Neural progenitor cell (in vitro differentiated cells): Measurements from ENCODE around the gene POLR1G. TPM values are rescaled to one million over a fixed set of nuclear protein-coding genes. Genes with fewer than 3 reads are reported as not detected.

Experiments
- DNase-seq: peaks from one replicate; pipeline ENCODE4 v3.0.0-alpha.2; 2016; ENCODE audit warnings: low spot score
- H2AFZ ChIP-seq: fragments of 200-600 bp; sonication (generic); replicated peaks from 2 replicates; pipeline ENCODE4 v1.6.1; 2016; ENCODE audit warnings: antibody characterized with exemption
- H3F3A ChIP-seq: fragments of 200-600 bp; sonication (generic); 2 replicates; pipeline ENCODE4 v1.6.1; 2016; ENCODE audit warnings: antibody characterized with exemption, low read depth
- H3K27ac ChIP-seq: fragments of 200-600 bp; sonication (generic); 2 replicates; pipeline ENCODE4 v1.5.1; 2016; ENCODE audit warnings: mild to moderate bottlenecking
- H3K27me3 ChIP-seq: fragments of 200-600 bp; sonication (generic); 2 replicates; pipeline ENCODE4 v1.6.1; 2016; ENCODE audit warnings: mild to moderate bottlenecking, moderate library complexity
- H3K36me3 ChIP-seq: fragments of 200-600 bp; sonication (generic); 2 replicates; pipeline ENCODE4 v1.5.1; 2016
- H3K4me1 ChIP-seq: fragments of 200-600 bp; sonication (generic); 2 replicates; pipeline ENCODE4 v1.6.1; 2016; ENCODE audit warnings: mixed run types
- H3K4me2 ChIP-seq: fragments of 200-600 bp; sonication (generic); 2 replicates; pipeline ENCODE4 v1.6.1; 2016
- H3K4me3 ChIP-seq: fragments of 200-600 bp; sonication (generic); 2 replicates; pipeline ENCODE4 v1.5.1; 2016
- H3K79me2 ChIP-seq: fragments of 200-600 bp; sonication (generic); 2 replicates; pipeline ENCODE4 v1.6.1; 2016; ENCODE audit warnings: low read depth
- H3K9ac ChIP-seq: fragments of 200-600 bp; sonication (generic); 2 replicates; pipeline ENCODE4 v1.6.1; 2016
- H3K9me3 ChIP-seq: fragments of 200-600 bp; sonication (generic); 2 replicates; pipeline ENCODE4 v1.5.1; 2016; ENCODE audit warnings: low read depth
- H4K20me1 ChIP-seq: fragments of 200-600 bp; sonication (generic); 2 replicates; pipeline ENCODE4 v1.6.1; 2016; ENCODE audit warnings: low read depth
- H3K27ac Mint-ChIP-seq: 3 replicates; pipeline ENCODE4 v1.8.0; 2021; ENCODE audit warnings: mixed read lengths
- H3K27me3 Mint-ChIP-seq: 2 replicates; pipeline ENCODE4 v1.8.0; 2022; ENCODE audit warnings: low read depth, mild to moderate bottlenecking, inconsistent platforms, moderate library complexity, mixed read lengths; ENCODE audit not compliant: insufficient read depth
- H3K36me3 Mint-ChIP-seq: 3 replicates; pipeline ENCODE4 v1.8.0; 2021; ENCODE audit warnings: mixed read lengths
- H3K4me1 Mint-ChIP-seq: 3 replicates; pipeline ENCODE4 v1.8.0; 2021; ENCODE audit warnings: mixed read lengths
- H3K4me3 Mint-ChIP-seq: 3 replicates; pipeline ENCODE4 v1.8.0; 2021; ENCODE audit warnings: mild to moderate bottlenecking, moderate library complexity, mixed read lengths
- H3K9me3 Mint-ChIP-seq: 3 replicates; pipeline ENCODE4 v1.8.0; 2020; ENCODE audit warnings: mixed read lengths
- EZH2 ChIP-seq: fragments of 200-600 bp; sonication (generic); IDR thresholded peaks from 2 replicates; pipeline ENCODE4 v1.6.1; 2017; ENCODE audit warnings: antibody characterized with exemption, mild to moderate bottlenecking, moderate library complexity
- EZH2phosphoT487 ChIP-seq: fragments of 200-600 bp; sonication (generic); IDR thresholded peaks from 2 replicates; pipeline ENCODE4 v1.6.1; 2017; ENCODE audit warnings: antibody characterized with exemption
- total RNA-seq: library from RNA; depleted of rRNA; stranded (reverse); fragments of >200 nt; gene quantifications from 2 replicates; pipeline ENCODE4 v1.2.3, GENCODE V29; 2015; ENCODE audit warnings: low replicate concordance
- TF ChIP-seq, protein P1 (sequence below): fragments of 200-600 bp; sonication (generic); IDR thresholded peaks from 2 replicates; pipeline ENCODE4 v1.5.1; 2017; ENCODE audit warnings: antibody characterized with exemption, mild to moderate bottlenecking

Gene POLR1G
- total RNA-seq, 1 donor from 2014 or later, result 6.8 TPM

GRCh38 chr19:45363861-45364459 is 42.5 kb upstream of the POLR1G start:
- Histone ChIP-seq H3F3A (peaks cover 3% of the 10 kb centered on the region), H3K27ac (no peak overlapping the region), H3K9me3 (no peaks in the 10 kb centered on the region), H3K27me3 (no peaks in the 10 kb centered on the region), H3K4me3 (no peak overlapping the region), H2AFZ (no peak overlapping the region), H3K36me3 (no peaks in the 10 kb centered on the region), H3K4me2 (no peak overlapping the region), H3K79me2 (peaks cover 12% of the 10 kb centered on the region), H3K4me1 (no peaks in the 10 kb centered on the region), H3K9ac (no peak overlapping the region), H4K20me1 (peaks cover 16% of the 10 kb centered on the region)
- H3K27ac Mint-ChIP-seq, result no peak overlapping the region
- peaks cover 12% of the 10 kb centered on the region for H3K36me3 Mint-ChIP-seq
- H3K4me3 Mint-ChIP-seq, result no peak overlapping the region
- DNase-seq, result no peak
- TF ChIP-seq EZH2phosphoT487 (no peak), EZH2 (no peak)
- TF ChIP-seq, protein P1, sequence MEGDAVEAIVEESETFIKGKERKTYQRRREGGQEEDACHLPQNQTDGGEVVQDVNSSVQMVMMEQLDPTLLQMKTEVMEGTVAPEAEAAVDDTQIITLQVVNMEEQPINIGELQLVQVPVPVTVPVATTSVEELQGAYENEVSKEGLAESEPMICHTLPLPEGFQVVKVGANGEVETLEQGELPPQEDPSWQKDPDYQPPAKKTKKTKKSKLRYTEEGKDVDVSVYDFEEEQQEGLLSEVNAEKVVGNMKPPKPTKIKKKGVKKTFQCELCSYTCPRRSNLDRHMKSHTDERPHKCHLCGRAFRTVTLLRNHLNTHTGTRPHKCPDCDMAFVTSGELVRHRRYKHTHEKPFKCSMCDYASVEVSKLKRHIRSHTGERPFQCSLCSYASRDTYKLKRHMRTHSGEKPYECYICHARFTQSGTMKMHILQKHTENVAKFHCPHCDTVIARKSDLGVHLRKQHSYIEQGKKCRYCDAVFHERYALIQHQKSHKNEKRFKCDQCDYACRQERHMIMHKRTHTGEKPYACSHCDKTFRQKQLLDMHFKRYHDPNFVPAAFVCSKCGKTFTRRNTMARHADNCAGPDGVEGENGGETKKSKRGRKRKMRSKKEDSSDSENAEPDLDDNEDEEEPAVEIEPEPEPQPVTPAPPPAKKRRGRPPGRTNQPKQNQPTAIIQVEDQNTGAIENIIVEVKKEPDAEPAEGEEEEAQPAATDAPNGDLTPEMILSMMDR, result no peak
- H3K9me3 Mint-ChIP-seq, result no peaks in the 10 kb centered on the region
- peaks cover 7% of the 10 kb centered on the region for H3K4me1 Mint-ChIP-seq
- no peaks in the 10 kb centered on the region for H3K27me3 Mint-ChIP-seq

- Histone ChIP-seq H3K4me1 (no peaks in the 10 kb centered on the region), H3K27me3 (no peaks in the 10 kb centered on the region), H3K9me3 (no peaks in the 10 kb centered on the region), H4K20me1 (peaks cover 23% of the 10 kb centered on the region), H3K79me2 (peaks cover 19% of the 10 kb centered on the region), H3K27ac (no peak overlapping the region), H3F3A (peaks cover 10% of the 10 kb centered on the region), H2AFZ (no peak overlapping the region), H3K4me3 (no peak overlapping the region), H3K36me3 (no peaks in the 10 kb centered on the region), H3K9ac (no peak overlapping the region), H3K4me2 (no peak overlapping the region)
- Mint-ChIP-seq H3K27me3 (no peaks in the 10 kb centered on the region), H3K9me3 (no peaks in the 10 kb centered on the region), H3K36me3 (peaks cover 9% of the 10 kb centered on the region), H3K27ac (no peak overlapping the region), H3K4me1 (peaks cover 10% of the 10 kb centered on the region), H3K4me3 (no peak overlapping the region)
- TF ChIP-seq EZH2, result no peak
- TF ChIP-seq, protein P1, result no peak
- TF ChIP-seq EZH2phosphoT487, result no peak
- DNase-seq, result no peak
Observed at GRCh38 chr19:45364696-45365095, 41.7 kb upstream of the POLR1G start.

DNA sequence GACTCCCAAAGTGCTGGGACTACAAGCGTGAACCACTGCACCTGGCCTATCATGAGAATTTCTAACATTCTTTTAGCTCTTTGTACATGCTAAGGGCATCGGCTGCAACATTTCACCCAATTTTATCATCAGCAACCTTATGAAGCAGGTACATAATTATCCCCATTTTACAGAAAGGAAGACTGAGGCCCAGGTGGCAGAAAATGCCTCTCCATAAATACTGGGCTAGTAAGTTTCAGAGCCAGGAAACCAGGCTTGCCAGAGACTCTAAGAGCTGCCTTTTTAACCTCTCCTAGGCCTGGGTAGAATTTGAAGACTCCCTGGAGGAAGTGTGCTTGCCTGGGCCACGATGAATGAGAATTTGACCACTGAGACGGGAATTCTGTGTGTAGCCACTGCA is 38.3 kb upstream of the POLR1G start:
- Histone ChIP-seq H3K4me2 (no peak overlapping the region), H3K4me1 (peaks cover 9% of the 10 kb centered on the region), H3K9me3 (no peaks in the 10 kb centered on the region), H3F3A (peaks cover 23% of the 10 kb centered on the region), H3K4me3 (no peak overlapping the region), H3K79me2 (peaks cover 23% of the 10 kb centered on the region), H3K27ac (no peak overlapping the region), H3K36me3 (no peaks in the 10 kb centered on the region), H4K20me1 (peaks cover 24% of the 10 kb centered on the region), H2AFZ (no peak overlapping the region), H3K27me3 (no peaks in the 10 kb centered on the region), H3K9ac (no peak overlapping the region)
- H3K4me3 Mint-ChIP-seq, result peak overlapping the region; percentile 42
- no peaks in the 10 kb centered on the region for H3K36me3 Mint-ChIP-seq
- DNase-seq, result no peak
- no peak overlapping the region for H3K27ac Mint-ChIP-seq
- TF ChIP-seq EZH2 (no peak), EZH2phosphoT487 (no peak)
- TF ChIP-seq, protein P1, result no peak
- H3K4me1 Mint-ChIP-seq, result peaks cover 19% of the 10 kb centered on the region
- no peaks in the 10 kb centered on the region for H3K9me3 Mint-ChIP-seq
- peaks cover 4% of the 10 kb centered on the region for H3K27me3 Mint-ChIP-seq
